MM.1S (cell line): Measurements from ENCODE around the gene VPS52.

Experiments
- CTCF ChIP-seq: fragments of 300-600 bp; sonication (generic); IDR thresholded peaks from 2 replicates; pipeline ENCODE4 v1.5.1; 2016; ENCODE audit warnings: antibody characterized with exemption, low read length, mixed read lengths
- EZH2 ChIP-seq: fragments of 300-600 bp; sonication (generic); optimal IDR thresholded peaks from 2 replicates; pipeline ENCODE3; 2017; ENCODE audit warnings: low read depth, mild to moderate bottlenecking, antibody characterized with exemption, low read length, mixed read lengths

GRCh38 chr6:33211666-33212422 lies 59.8 kb downstream of the VPS52 start:
- no peak for TF ChIP-seq EZH2
- TF ChIP-seq CTCF: no peak
